Astrocyte of the cerebellum (primary cell): ENCODE data around the gene OPRL1.

Experiments
- DNase-seq: peaks from one replicate; pipeline ENCODE4 v3.0.0-alpha.2; 2011; ENCODE audit warnings: low read depth
- H3K4me3 ChIP-seq: 2 replicates; pipeline ENCODE4 v1.5.1; 2011; ENCODE audit warnings: mild to moderate bottlenecking, low read depth, low read length, moderate library complexity
- in situ Hi-C: cut with HindIII; loops from 2 replicates; pipeline ENCODE4 v1.10.0; 2017; ENCODE audit warnings: low sequenced_read_pairs
- TF ChIP-seq, protein P1 (sequence below): IDR thresholded peaks from 2 replicates; pipeline ENCODE4 v1.5.1; 2012; ENCODE audit warnings: low read length, low read depth, moderate library complexity, mild to moderate bottlenecking; ENCODE audit errors: missing control alignments

OPRL1 gene

DNA sequence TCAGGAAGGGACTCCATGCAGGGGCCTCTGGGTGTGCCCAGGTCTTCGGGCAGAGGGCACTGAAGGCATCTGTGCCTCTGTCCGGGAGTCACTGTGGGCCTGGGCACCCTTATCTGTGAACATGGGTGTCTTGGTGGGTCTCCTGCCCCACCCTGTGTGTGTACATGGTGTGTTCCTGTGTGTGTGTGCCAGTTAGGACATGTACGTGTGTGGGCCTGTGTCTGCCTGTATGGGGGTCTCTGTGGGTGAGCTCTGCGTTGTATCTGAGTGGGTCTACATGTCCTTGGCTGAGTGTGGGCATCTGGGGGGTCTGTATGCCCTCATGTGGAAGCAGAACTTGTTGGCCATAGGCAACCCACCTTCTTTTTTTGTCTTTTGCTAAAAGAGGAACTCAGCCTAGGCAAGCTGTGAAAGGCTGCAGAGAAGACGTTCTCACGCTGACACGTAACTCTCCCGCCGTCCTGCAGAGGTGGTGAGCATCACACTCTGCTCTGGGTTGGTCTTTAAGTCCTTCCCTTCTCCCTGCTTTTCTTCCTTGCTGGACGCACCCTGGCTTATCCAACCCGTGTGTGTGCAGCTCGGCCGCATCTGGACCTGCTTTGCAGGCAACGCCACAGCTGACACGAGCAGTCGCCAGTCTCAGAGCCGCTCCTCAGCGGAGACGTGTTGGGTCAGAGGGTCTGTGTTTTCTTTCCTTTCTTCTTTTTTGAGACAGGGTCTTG, 28.0 kb downstream of the OPRL1 start:
- no peak overlapping the region for H3K4me3 ChIP-seq
- DNase-seq, result no peak
- TF ChIP-seq, protein P1, sequence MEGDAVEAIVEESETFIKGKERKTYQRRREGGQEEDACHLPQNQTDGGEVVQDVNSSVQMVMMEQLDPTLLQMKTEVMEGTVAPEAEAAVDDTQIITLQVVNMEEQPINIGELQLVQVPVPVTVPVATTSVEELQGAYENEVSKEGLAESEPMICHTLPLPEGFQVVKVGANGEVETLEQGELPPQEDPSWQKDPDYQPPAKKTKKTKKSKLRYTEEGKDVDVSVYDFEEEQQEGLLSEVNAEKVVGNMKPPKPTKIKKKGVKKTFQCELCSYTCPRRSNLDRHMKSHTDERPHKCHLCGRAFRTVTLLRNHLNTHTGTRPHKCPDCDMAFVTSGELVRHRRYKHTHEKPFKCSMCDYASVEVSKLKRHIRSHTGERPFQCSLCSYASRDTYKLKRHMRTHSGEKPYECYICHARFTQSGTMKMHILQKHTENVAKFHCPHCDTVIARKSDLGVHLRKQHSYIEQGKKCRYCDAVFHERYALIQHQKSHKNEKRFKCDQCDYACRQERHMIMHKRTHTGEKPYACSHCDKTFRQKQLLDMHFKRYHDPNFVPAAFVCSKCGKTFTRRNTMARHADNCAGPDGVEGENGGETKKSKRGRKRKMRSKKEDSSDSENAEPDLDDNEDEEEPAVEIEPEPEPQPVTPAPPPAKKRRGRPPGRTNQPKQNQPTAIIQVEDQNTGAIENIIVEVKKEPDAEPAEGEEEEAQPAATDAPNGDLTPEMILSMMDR, result no peak
- in situ Hi-C loops, result no loop called here

DNA sequence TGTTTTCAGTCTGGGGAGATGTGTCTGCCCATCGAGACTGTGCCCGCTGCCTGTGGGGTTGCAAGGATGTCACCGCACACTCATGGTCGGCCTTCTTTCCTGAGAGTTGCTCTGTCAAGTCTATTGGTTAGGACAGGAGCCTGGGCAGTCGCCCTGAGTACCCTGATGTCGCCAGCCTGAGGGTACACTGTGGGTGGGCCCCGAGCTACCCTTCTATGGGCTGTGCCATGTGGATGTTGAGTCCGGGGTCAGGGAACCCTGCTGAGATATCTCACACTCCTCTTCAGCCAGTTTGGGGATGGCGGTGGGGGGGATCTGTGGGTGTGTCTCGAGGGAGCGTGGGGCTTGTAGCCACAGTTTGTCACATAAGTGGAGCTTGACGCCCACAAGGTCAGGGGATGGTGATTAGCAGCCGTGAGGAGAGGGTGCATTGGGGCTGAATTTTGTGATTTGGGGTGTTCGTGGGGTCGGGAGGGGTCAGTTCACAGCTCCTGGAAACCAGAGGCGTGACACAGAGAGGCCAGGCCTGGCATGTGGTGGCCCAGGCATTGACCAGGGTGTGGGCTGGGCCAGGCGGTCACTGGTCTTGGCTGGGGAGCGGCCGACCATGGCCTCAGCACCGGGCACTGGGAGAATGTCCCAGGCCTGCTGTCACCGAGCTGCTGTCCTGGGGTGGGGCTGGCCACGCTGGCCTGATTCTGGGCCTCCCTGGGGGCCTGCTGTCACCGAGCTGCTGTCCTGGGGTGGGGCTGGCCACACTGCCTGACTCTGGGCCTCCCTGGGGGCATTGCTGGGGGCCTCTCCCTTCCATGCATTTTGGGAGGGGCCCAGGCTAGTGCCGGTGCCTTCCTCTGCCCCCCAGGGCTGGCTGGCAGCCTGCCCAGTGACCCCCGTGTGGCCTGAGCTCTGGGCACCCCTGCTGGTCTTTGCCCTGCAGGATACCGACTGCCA, 29.1 kb downstream of the OPRL1 start:
- H3K4me3 ChIP-seq, result no peak overlapping the region
- in situ Hi-C loops, result no loop called here
- TF ChIP-seq, protein P1, result no peak
- no peak for DNase-seq

DNA sequence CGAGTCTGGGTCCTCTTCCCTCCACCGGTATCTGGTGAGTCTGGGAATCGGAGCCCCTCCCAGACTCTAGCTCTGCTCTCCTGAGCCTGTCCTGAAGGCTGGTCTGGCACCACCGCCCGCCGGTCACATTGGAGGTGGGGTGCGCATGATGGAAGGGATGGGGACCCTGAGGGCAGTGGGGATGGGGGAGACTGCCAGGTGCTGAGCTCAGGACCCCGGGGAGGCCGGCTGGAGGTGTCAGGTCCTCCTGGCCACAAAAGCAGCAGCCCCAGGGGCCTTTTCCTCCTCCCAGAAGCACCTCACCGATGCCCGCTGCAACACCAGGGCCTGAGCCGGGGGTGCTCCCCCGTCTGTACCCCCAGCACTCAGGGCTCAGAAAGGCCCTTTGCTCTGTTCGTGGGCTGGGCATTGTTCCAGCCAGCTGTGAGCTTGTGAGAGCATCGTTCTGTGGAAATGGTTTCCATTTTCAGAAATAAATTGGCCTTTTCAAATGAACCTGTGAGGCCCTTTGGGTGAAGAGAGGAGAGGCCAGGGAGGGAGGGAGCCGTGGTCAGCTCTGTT, 30.0 kb downstream of the OPRL1 start:
- TF ChIP-seq, protein P1, result no peak
- in situ Hi-C loops, result no loop called here
- no peak overlapping the region for H3K4me3 ChIP-seq
- no peak for DNase-seq

DNA sequence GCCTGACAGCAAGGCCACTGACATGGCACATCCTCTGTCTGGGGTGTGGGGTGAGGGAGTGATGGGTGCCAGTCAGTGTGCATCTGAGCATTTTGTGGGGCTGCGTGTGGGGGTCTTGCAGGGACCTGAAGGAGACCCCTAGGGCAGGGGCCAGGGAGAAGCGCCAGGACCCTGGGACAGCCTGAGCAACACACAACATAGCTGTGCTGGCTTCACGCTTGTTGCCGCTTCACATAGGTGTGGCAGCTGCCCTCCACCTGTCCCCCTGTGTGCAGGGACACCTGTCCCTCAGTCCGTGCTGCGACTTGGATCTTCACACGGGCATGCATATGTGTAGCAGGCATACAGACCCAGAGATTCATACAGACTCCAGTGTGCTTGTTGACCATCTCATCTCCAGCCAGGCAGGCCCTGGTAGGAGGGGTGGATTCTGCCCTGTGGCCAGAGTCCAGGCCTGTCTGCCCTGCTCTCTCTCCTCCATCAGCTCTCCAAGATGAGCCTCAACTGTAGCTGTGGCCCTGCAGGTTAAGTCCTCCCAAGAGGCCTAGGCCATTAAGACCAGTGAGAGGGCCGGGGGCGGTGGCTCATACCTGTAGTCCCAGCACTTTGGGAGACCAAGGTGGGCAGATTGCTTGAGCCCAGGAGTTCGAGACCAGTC, 30.7 kb downstream of the OPRL1 start:
- in situ Hi-C loops, result no loop called here
- TF ChIP-seq, protein P1, result no peak
- no peak overlapping the region for H3K4me3 ChIP-seq
- DNase-seq, result no peak

DNA sequence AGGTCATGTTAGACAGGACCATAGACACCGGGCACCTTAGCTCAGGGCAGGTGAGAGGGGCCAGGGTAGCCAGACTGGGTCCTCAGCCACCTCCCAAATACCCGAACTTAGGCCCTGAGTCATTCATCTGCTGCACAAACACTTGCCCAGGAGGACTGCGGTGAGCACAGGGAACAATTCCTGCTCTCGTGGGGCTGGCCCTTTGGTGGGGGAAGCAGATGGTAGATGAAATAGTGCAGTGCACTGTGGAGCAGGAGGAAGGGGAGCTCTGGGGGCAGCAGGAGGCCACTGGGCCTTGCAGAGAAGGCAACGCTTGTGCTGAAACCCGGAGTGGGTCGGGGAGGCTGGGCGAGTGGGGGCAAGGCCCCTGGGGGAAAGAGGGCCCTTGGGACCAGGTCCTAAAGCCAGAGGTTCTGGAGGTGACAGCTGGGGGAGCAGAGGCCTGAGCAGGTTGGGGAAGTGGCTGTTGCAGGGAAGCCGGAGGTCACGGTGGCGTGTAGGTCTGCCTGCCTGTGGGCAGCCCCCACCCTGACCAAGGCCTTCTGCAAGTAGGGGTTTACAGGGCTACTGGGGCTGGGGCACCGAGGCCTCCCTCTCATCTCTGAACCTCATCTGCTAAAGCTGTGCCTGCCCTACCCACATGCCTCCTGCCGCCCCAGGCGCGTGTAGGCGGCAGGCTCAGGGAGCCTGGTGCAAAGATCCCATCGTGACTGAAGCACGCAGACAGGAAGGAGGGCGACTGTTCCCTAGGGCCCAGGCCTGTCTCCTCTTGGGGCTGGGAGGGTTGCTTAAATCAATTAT, 32.2 kb downstream of the OPRL1 start:
- in situ Hi-C loops, result no loop called here
- TF ChIP-seq, protein P1, result no peak
- no peak overlapping the region for H3K4me3 ChIP-seq
- DNase-seq, result no peak
